ENCODE results near the gene PKIB. TPM values are rescaled to one million over a fixed set of nuclear protein-coding genes. Genes with fewer than 3 reads are reported as not detected.

PKIB gene
- polyA plus RNA-seq, 1 donor (not counting 4 experiments of a cell fraction or from before 2014, with no cell fraction given), result 8.7 TPM

DNA sequence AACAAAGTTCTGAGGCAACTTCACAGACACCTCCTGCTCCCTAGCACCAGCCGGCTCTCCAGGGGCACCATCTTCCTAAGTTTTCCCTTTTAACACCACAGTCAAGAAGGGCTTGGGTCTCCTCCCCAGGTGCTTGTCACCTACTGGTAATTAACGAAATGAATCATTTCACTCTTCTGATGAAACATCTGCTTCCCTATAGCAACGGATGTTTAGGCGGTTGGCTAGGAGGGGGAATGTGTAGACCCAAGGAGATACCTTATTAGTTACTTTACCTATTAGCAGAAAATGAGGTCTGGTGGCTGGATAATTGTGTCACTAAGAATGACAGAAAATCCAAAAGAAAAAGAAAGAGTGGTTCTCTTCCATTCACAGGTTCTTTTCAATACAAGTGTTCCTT is 123.1 kb downstream of the PKIB start:
- TF ChIP-seq, protein P1, sequence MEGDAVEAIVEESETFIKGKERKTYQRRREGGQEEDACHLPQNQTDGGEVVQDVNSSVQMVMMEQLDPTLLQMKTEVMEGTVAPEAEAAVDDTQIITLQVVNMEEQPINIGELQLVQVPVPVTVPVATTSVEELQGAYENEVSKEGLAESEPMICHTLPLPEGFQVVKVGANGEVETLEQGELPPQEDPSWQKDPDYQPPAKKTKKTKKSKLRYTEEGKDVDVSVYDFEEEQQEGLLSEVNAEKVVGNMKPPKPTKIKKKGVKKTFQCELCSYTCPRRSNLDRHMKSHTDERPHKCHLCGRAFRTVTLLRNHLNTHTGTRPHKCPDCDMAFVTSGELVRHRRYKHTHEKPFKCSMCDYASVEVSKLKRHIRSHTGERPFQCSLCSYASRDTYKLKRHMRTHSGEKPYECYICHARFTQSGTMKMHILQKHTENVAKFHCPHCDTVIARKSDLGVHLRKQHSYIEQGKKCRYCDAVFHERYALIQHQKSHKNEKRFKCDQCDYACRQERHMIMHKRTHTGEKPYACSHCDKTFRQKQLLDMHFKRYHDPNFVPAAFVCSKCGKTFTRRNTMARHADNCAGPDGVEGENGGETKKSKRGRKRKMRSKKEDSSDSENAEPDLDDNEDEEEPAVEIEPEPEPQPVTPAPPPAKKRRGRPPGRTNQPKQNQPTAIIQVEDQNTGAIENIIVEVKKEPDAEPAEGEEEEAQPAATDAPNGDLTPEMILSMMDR (optimal IDR thresholded peaks at IDR 0.05 in 1 of 3, IDR thresholded peaks at IDR 0.05 in 1 of 3, conservative IDR thresholded peaks at IDR 0.05 in 1 of 3; ENCODE audit: extremely low read depth in 1 of 3, insufficient read depth in 2 of 3, low read length in 3 of 3), result no peak
- TF ChIP-seq EZH2 (IDR thresholded peaks at IDR 0.05; ENCODE audit: low read length), result no peak
- H3K9me1 ChIP-seq (ENCODE audit: control insufficient read depth, extremely low read depth, insufficient read depth, low read length), result no peaks in the 10 kb centered on the region
- no peaks in the 10 kb centered on the region for H3K27me3 ChIP-seq (ENCODE audit: control insufficient read depth, extremely low read depth, insufficient read depth, low read length)
- no peaks in the 10 kb centered on the region for H3K9me3 ChIP-seq (ENCODE audit: control insufficient read depth, low read depth, low read length)
- no peaks in the 10 kb centered on the region for H3K36me3 ChIP-seq (ENCODE audit: control insufficient read depth in 2 of 2, extremely low read depth in 1 of 2, insufficient read depth in 2 of 2, low read length in 2 of 2)
- DNase-seq (ENCODE audit: low read depth, low spot score) (no peak), FAIRE-seq (no peak)
- dilution Hi-C loops (cut with MboI; ENCODE audit: extremely low pct_ligation_motif_present, low sequenced_read_pairs), result no loop called here
- H3K27ac ChIP-seq (ENCODE audit: control insufficient read depth, insufficient read depth, low read length), result no peak overlapping the region
- no peaks in the 10 kb centered on the region for H4K20me1 ChIP-seq (ENCODE audit: control insufficient read depth, extremely low read depth, insufficient read depth, low read length)
- no peak overlapping the region for H3K4me3 ChIP-seq (ENCODE audit: control insufficient read depth in 2 of 3, extremely low read depth in 1 of 3, insufficient read depth in 2 of 3, low read depth in 1 of 3, low read length in 3 of 3)
- H3K79me2 ChIP-seq (ENCODE audit: control insufficient read depth, insufficient read depth, low read length), result no peaks in the 10 kb centered on the region
- no peak overlapping the region for H3K9ac ChIP-seq (ENCODE audit: control insufficient read depth, extremely low read depth, insufficient read depth, low read length)
- no peak overlapping the region for H2AFZ ChIP-seq (ENCODE audit: control insufficient read depth, low read length)
- H3K4me2 ChIP-seq (ENCODE audit: control insufficient read depth, extremely low read depth, insufficient read depth, low read depth, low read length), result no peak overlapping the region
- peaks cover 20% of the 10 kb centered on the region for H3K4me1 ChIP-seq (ENCODE audit: control insufficient read depth, extremely low read depth, insufficient read depth, low read length)

DNA sequence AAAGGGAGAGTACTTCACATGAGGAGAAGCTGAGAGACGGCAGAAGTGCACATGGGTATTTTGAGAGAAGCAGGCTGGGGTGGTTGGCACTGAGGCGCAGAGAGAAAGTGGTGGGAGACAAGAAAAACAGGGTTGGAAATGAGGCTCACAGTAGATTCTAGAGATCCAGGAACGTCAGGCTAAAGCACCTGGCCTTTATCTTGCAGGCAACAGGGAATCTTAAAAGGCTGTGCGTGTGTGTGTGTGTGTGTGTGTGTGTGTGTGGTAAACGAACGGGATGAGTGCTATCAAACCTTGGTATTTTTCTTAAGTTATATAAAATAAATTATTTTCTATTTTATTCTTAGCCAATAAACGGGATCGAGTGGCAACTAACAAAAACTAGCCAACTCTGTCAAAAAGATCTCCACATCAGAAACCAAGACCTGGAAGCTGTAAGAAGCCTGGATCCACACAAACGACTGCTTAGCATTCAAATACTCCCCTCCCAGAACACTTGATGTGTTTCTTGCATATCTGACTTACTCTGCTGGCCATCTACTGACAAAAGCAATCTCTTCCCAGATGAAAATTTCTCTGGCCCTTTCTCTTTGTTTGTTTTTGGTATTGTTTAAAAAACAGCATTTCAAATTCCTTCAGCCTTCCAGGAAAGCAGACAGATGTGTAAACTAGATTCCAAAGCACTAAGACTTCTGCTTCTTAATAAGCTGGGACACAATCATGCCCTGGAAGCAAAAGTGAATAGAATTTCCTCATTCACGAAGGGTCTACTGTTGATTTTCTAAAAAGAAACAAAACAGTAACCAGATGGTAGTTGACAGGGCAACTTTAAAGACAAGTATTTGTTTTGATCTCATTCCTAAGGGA is 124.6 kb downstream of the PKIB start:
- Histone ChIP-seq H3K4me2 (ENCODE audit: control insufficient read depth, extremely low read depth, insufficient read depth, low read depth, low read length) (peak overlapping the region; percentile 53), H3K79me2 (ENCODE audit: control insufficient read depth, insufficient read depth, low read length) (no peaks in the 10 kb centered on the region), H3K27ac (ENCODE audit: control insufficient read depth, insufficient read depth, low read length) (peak overlapping the region; percentile 94), H3K9ac (ENCODE audit: control insufficient read depth, extremely low read depth, insufficient read depth, low read length) (peak overlapping the region; percentile 71), H3K9me1 (ENCODE audit: control insufficient read depth, extremely low read depth, insufficient read depth, low read length) (no peaks in the 10 kb centered on the region), H3K36me3 (ENCODE audit: control insufficient read depth in 2 of 2, extremely low read depth in 1 of 2, insufficient read depth in 2 of 2, low read length in 2 of 2) (no peaks in the 10 kb centered on the region), H3K9me3 (ENCODE audit: control insufficient read depth, low read depth, low read length) (no peaks in the 10 kb centered on the region), H3K27me3 (ENCODE audit: control insufficient read depth, extremely low read depth, insufficient read depth, low read length) (no peaks in the 10 kb centered on the region), H2AFZ (ENCODE audit: control insufficient read depth, low read length) (peak overlapping the region; percentile 66), H3K4me1 (ENCODE audit: control insufficient read depth, extremely low read depth, insufficient read depth, low read length) (peaks cover 20% of the 10 kb centered on the region), H3K4me3 (ENCODE audit: control insufficient read depth in 2 of 3, extremely low read depth in 1 of 3, insufficient read depth in 2 of 3, low read depth in 1 of 3, low read length in 3 of 3) (no peak overlapping the region), H4K20me1 (ENCODE audit: control insufficient read depth, extremely low read depth, insufficient read depth, low read length) (no peaks in the 10 kb centered on the region)
- dilution Hi-C loops (cut with MboI; ENCODE audit: extremely low pct_ligation_motif_present, low sequenced_read_pairs), result no loop called here
- FAIRE-seq, result no peak
- DNase-seq (ENCODE audit: low read depth, low spot score), result no peak
- TF ChIP-seq, protein P1 (optimal IDR thresholded peaks at IDR 0.05 in 1 of 3, IDR thresholded peaks at IDR 0.05 in 1 of 3, conservative IDR thresholded peaks at IDR 0.05 in 1 of 3; ENCODE audit: extremely low read depth in 1 of 3, insufficient read depth in 2 of 3, low read length in 3 of 3), result no peak
- TF ChIP-seq EZH2 (IDR thresholded peaks at IDR 0.05; ENCODE audit: low read length), result no peak
